ENCODE results near the gene KLHL29. TPM values are rescaled to one million over a fixed set of nuclear protein-coding genes. Genes with fewer than 3 reads are reported as not detected.

KLHL29 gene
- polyA plus RNA-seq, 3 donors = 0.03 TPM; not detected in 2

DNA sequence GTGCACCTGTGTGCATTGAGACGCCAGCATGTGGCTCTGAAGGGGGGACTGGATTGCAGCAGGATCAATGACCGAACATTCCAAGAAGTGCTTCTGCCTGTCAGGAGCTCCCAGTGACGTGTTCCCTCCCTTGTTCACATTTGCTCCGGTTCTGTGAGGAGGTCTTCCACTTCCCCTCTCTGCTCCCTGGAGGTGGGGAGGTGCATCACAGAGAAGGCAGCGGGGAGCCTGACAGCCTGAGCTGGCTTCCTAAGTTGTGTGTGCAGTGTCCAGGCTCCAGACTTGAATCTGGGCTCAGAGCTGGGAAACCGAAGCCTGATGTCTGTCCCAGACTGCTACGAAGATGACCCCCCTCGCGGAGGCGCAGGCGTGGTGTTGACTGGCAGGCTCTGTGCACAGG, 171.0 kb downstream of the KLHL29 start:
- no peak for DNase-seq
- no peaks in the 10 kb centered on the region for H3K36me3 Mint-ChIP-seq
- H3K27me3 Mint-ChIP-seq (ENCODE audit: low read depth in 3 of 3) = peaks cover 1 to 5% (median 4%) of the 10 kb centered on the region in 3 donors
- Histone ChIP-seq H3K9ac (ENCODE audit: insufficient read depth, low read length, poor library complexity, severe bottlenecking) (no peak overlapping the region), H4K20me1 (ENCODE audit: insufficient read depth, low read length) (no peaks in the 10 kb centered on the region), H3K4me1 (ENCODE audit: control insufficient read depth in 1 of 2, insufficient read depth in 2 of 2, low read length in 2 of 2) (no peaks in the 10 kb centered on the region), H3K27ac (ENCODE audit: low read depth in 1 of 2, low read length in 2 of 2) (no peak overlapping the region), H3K79me2 (ENCODE audit: insufficient read depth, low read length) (no peaks in the 10 kb centered on the region), H3K36me3 (replicated peaks in 1 of 2; ENCODE audit: control insufficient read depth in 1 of 2, insufficient read depth in 2 of 2, low read length in 2 of 2) (no peaks in the 10 kb centered on the region), H3K4me3 (replicated peaks in 1 of 3; ENCODE audit: low read depth in 2 of 3, low read length in 3 of 3) (no peak overlapping the region), H2AFZ (ENCODE audit: insufficient read depth, low read depth, low read length, poor library complexity, severe bottlenecking) (no peak overlapping the region), H3K4me2 (replicated peaks; ENCODE audit: extremely low read depth, low read length, poor library complexity, severe bottlenecking) (no peak overlapping the region), H3K27me3 (ENCODE audit: control insufficient read depth in 2 of 2, insufficient read depth in 2 of 2, low read length in 2 of 2) (no peaks in the 10 kb centered on the region), H3K9me3 (replicated peaks in 1 of 2; ENCODE audit: control insufficient read depth in 1 of 2, insufficient read depth in 1 of 2, low read length in 2 of 2) (no peaks in the 10 kb centered on the region)
- intact Hi-C loops (cut with micrococcal nuclease) = no loop called here
- TF ChIP-seq, protein P1, sequence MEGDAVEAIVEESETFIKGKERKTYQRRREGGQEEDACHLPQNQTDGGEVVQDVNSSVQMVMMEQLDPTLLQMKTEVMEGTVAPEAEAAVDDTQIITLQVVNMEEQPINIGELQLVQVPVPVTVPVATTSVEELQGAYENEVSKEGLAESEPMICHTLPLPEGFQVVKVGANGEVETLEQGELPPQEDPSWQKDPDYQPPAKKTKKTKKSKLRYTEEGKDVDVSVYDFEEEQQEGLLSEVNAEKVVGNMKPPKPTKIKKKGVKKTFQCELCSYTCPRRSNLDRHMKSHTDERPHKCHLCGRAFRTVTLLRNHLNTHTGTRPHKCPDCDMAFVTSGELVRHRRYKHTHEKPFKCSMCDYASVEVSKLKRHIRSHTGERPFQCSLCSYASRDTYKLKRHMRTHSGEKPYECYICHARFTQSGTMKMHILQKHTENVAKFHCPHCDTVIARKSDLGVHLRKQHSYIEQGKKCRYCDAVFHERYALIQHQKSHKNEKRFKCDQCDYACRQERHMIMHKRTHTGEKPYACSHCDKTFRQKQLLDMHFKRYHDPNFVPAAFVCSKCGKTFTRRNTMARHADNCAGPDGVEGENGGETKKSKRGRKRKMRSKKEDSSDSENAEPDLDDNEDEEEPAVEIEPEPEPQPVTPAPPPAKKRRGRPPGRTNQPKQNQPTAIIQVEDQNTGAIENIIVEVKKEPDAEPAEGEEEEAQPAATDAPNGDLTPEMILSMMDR (IDR thresholded peaks at IDR 0.05) = no peak
- 91% methylated on average over 2 of the region's 11 CpGs for WGBS (ENCODE audit: insufficient coverage)
- H3K4me1 Mint-ChIP-seq = no peaks in the 10 kb centered on the region
- no peaks in the 10 kb centered on the region for H3K9me3 Mint-ChIP-seq
- no peak overlapping the region for H3K4me3 Mint-ChIP-seq
- H3K27ac Mint-ChIP-seq = no peak overlapping the region

DNA sequence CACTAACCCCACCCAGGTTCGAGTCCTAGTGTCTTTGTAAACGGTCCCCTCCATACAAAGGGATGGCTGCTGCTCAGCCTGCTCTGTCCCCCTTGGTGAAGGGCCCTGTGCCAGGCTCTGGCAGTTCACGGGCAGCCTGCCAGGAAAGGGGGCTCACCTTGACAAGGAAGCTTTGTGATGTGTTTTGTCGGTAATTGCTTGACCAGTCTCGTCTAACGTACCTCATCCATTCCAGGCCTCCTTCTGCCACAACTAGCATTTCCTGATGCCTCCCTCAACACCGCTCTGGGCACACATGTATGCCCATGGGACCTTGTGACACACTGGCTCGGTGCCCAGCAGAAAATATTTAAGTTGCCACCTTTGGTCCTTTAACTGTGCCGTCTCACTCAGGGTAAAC, 171.9 kb downstream of the KLHL29 start:
- no peaks in the 10 kb centered on the region for H3K79me2 ChIP-seq (ENCODE audit: insufficient read depth, low read length)
- H3K4me3 ChIP-seq (replicated peaks in 1 of 3; ENCODE audit: low read depth in 2 of 3, low read length in 3 of 3) = no peak overlapping the region
- no peaks in the 10 kb centered on the region for H3K36me3 ChIP-seq (replicated peaks in 1 of 2; ENCODE audit: control insufficient read depth in 1 of 2, insufficient read depth in 2 of 2, low read length in 2 of 2)
- WGBS (ENCODE audit: insufficient coverage) = 95% methylated on average over 7 of the region's 9 CpGs
- intact Hi-C loops (cut with micrococcal nuclease) = no loop called here
- no peaks in the 10 kb centered on the region for H3K27me3 ChIP-seq (ENCODE audit: control insufficient read depth in 2 of 2, insufficient read depth in 2 of 2, low read length in 2 of 2)
- Mint-ChIP-seq H3K4me3 (no peak overlapping the region), H3K27ac (no peak overlapping the region), H3K36me3 (no peaks in the 10 kb centered on the region), H3K9me3 (peaks cover 0 to 2% (median 0%) of the 10 kb centered on the region in 7 donors), H3K27me3 (ENCODE audit: low read depth in 3 of 3) (peaks cover 1 to 5% (median 4%) of the 10 kb centered on the region in 3 donors), H3K4me1 (no peaks in the 10 kb centered on the region)
- TF ChIP-seq, protein P1 (IDR thresholded peaks at IDR 0.05) = no peak
- no peaks in the 10 kb centered on the region for H4K20me1 ChIP-seq (ENCODE audit: insufficient read depth, low read length)
- H3K4me1 ChIP-seq (ENCODE audit: control insufficient read depth in 1 of 2, insufficient read depth in 2 of 2, low read length in 2 of 2) = no peaks in the 10 kb centered on the region
- no peak overlapping the region for H2AFZ ChIP-seq (ENCODE audit: insufficient read depth, low read depth, low read length, poor library complexity, severe bottlenecking)
- H3K4me2 ChIP-seq (replicated peaks; ENCODE audit: extremely low read depth, low read length, poor library complexity, severe bottlenecking) = no peak overlapping the region
- no peak overlapping the region for H3K27ac ChIP-seq (ENCODE audit: low read depth in 1 of 2, low read length in 2 of 2)
- no peaks in the 10 kb centered on the region for H3K9me3 ChIP-seq (replicated peaks in 1 of 2; ENCODE audit: control insufficient read depth in 1 of 2, insufficient read depth in 1 of 2, low read length in 2 of 2)
- no peak for DNase-seq
- H3K9ac ChIP-seq (ENCODE audit: insufficient read depth, low read length, poor library complexity, severe bottlenecking) = no peak overlapping the region
